C4-2B (cell line): ENCODE data around the gene RNF215.
"Not testable (repeated sequence)": the region's sequence is repeated elsewhere in the genome, so short reads cannot be mapped to it uniquely, and the experiment has no call there.

Experiments used
- CTCF ChIP-seq: fragments of 450-650 bp; conservative IDR thresholded peaks from 2 replicates; pipeline ENCODE4 v1.5.1; 2017; ENCODE audit warnings: mild to moderate bottlenecking
- ZFX ChIP-seq: fragments of 450-650 bp; IDR thresholded peaks from 2 replicates; pipeline ENCODE4 v1.6.1; 2017

GRCh38 chr22:30338341-30338740, 48.9 kb downstream of the RNF215 start:
- TF ChIP-seq CTCF, ZFX: not testable (repeated sequence)
